ENCODE data around the gene IGSF11.

Gene IGSF11

DNA sequence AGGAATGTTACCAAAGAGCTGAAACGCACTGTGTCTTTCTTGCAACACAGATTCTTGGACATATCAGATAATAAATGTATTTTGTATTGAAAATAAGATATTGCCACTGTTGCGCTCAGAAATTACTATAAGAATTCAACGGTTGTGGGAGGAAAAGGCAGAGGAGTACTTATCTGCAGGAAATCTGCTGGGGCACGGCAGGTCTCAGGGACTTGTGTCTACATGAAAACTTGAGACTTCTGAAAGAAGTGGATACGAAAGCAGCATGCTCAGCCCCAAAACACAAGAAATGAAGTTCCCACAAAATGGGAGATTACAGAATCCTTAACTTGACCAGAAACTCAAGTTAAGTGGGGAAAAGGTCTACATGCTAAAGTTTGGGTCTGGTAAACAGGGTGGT is 86.5 kb downstream of the IGSF11 start:
- no peak for DNase-seq (ENCODE audit: low read depth)

DNA sequence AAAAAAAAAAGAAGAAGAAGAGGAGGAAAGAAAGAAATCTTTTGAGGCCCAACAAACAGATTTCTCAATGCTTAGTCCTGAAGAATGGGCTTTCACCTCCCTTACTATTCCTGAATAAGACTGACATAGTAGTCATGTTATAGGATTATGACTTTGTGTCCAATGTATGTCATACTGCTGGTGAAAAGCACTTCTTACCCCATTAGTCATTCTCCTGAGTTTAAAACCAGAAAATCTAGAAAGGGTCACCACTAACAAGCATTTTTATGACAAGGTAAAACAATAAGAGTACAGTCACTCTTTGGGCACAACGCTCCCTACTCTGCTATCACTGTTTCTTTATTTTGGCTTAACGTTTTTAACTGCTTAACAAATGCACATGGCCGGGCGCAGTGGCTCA is 88.2 kb downstream of the IGSF11 start:
- DNase-seq (ENCODE audit: low read depth), result no peak

DNA sequence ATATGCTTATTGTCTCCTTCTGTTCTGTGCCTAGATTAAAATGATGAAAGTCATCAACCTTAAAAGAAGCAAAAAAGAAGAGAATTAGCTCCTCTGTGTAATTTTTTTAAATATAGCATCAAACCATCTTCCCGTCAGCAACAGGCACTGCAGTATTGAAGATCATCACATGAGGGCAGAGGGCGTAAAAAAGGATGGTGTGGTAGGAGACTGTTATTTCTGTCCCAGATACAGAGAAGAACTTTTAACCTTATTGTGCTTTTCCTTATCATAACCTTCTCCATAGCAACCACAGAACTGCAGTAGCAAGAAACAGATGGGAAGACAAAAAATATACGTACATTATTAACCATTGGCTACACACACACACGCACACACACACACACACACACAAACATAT is 88.8 kb downstream of the IGSF11 start:
- no peak for DNase-seq (ENCODE audit: low read depth)

DNA sequence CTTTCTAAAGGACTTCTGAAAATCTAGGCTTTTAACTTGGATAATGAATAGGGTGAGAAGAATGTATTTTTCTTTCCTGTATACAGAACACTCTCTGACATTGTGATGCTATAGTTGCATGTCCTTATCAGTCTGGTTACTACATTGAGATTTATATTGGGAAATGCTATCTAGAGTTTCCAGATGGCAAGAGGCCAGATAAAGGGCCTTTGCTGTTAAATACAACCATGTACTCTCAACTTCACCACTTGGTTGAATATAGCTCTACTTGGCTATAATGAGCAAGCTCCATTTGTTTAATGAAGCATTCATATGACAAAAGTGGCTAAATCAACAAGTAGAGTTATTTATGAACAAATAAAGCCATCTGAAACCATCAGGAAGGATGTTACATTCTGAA is 91.0 kb downstream of the IGSF11 start:
- no peak for DNase-seq (ENCODE audit: low read depth)

DNA sequence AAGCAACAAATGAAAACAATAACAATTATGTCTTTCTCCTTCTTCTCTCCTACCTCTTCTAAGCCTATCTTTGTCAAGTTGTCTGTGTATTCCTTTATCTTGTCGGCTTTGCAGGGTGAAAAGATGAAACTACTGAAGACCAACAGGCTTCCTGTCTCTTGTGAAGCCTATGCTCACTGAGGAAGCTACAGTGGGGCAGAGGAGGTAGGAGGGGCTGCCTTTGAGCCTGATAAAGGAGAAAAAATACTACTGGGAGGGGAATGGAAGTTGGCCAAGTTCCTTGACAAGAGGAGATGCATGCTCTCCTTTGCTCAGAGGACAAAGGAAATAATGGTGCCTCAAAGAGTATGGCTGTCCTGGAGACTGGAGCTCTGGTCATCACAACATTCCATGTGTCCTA is 92.0 kb downstream of the IGSF11 start:
- no peak for DNase-seq (ENCODE audit: low read depth)

DNA sequence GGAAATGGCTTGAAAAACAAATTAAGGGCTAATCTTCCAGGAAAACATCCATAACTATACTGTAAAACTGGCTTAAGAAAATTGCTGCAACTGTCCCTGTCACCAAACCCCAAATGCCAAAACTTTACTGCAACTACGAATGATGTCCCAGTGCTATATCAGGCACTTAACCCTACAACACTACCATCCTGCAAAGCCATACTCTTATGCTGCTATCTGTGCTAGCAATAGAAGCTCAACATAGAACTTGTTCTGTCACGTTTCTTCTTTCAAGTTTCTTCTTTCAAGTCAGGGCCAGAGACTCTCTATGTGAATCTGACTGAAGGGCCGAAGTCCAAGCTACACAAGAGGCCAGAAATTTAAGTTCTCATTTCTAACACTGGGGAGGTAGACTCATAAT is 92.5 kb downstream of the IGSF11 start:
- no peak for DNase-seq (ENCODE audit: low read depth)

DNA sequence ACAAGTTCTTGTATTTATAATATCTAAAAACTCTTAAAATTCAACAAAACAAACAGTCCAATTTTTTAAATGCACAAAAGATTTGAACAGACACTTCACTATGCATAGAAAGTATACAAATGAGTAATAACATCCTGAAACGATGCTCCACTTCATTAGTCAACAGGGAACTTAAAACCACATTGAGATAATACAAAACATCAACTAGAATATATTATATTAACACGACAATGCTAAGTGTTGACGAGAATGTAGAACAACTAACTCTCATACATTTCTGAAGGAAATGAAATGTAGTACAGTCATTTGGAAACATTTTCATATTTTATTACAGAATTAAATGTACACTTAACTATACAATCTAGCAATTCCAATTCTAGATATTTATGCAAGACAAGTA is 93.4 kb downstream of the IGSF11 start:
- DNase-seq (ENCODE audit: low read depth), result no peak

DNA sequence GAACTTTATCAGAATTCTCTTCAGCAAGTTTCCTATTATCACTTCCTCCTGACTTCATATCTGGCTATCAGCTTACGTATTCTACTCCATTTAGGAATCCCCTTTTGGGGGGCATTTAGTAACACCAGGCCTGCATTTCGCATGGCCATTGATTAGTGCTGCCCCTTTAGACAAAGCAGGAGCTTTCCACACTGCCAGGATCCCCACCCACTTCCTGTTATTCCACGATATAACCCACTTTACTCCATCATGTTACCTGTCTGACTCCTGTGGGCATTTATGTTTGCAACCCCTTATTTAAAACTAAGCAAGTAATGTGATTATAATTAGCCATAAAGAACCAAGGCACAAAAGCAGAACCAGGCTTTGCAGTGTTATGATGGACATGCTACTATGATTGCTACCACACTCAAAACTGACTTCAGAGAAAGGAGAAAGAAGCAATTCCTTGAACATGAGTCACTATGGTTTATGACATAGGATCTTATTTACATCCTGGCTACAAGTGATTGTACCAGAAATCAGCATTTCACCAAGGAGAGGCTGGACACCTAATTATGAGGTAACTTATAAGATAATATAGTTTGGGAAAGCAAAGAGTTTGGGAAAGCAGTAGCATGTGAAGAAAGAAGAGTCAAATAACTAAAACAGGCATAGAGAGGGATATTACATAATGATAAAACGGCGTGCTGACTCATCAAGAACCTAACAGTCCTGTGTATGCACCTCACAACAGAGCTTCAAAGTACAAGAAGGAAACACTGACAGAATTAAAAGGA is 96.3 kb downstream of the IGSF11 start:
- DNase-seq (ENCODE audit: low read depth), result no peak

DNA sequence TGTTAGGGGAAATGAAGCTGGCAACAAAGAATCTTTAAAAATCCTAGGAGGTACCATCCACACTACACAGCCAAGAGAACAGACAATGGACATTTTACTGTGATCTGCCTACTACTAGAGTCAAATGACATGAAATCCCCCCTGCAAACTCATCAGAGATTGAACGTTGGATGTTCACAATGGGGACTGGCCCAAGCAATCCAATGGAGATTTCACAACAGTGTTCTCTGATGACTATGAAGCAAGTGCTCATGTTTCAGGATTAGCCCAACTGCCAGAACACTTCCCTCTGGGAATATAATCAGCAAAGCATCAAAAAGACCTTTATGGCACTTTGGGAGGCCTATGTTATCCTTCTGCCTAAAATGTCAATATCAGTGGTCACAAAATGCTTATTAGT is 97.8 kb downstream of the IGSF11 start:
- no peak for DNase-seq (ENCODE audit: low read depth)

DNA sequence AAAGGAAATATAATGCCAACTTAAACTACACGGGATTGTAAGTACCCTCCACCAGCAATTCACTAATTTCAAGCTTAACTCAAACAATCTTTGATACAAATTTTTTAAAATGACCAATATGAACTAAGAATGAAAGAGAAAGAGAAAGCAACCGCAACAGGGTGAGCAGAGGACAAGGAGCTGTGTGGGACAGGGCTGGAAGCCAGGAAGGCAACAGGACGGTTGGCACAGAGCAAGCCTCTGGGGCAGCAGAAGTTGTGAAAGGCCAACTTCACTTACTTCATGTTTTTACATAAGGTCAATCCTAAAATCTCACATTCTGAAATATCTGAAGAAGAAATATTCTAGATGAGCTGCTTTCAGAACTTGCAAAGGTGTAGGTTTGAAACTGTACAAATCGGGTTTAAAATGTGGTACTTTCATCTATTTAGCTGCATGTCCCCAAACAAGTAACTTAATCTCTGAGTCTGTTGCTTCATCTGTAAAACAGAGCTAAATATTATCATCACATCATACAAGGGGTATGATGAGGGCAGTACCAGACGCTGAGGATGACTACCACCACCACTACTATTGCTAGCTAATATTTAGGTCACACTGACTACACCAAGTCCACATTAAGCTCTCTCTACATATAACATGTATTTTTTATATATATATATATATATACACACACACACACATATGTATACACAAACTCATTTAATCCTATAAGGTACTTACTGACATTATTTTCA is 101.7 kb downstream of the IGSF11 start:
- no peak for DNase-seq (ENCODE audit: low read depth)

DNA sequence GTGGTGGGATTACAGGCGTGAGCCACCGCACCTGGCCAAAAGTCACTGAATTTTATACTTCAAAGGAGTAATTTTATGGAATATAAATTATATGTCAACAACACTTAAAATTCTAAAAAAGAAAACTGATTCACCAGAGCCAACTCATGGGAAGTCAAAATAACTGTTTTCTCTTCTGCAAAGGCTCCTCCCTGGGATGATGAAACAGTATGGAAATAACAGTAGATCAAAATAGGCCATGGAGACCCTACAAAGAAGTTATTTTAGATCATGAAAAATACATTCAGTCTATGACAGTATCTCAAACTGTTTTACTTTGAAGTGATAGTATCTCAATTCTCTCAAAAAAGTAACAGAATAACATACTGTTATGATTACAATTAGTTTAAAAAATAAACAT is 102.7 kb downstream of the IGSF11 start:
- no peak for DNase-seq (ENCODE audit: low read depth)

DNA sequence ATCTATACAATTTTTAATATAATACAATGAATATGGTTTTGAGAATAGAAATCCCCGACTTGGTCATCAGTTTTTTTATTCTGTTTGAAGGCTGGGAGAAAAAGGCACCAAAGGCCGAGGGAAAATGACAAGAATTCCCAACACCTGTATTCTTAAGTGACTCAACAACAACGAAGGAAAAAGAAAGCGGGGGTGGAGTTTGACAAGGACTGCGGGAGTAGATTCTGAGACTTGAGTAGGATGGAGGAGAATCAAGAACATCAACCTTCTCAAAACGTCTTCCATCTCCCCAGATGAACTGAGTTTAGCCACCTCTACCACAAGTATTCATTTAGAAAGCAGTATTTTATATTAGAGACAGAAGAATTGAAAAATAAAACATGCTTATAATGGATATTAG is 107.2 kb downstream of the IGSF11 start:
- no peak for DNase-seq (ENCODE audit: low read depth)

DNA sequence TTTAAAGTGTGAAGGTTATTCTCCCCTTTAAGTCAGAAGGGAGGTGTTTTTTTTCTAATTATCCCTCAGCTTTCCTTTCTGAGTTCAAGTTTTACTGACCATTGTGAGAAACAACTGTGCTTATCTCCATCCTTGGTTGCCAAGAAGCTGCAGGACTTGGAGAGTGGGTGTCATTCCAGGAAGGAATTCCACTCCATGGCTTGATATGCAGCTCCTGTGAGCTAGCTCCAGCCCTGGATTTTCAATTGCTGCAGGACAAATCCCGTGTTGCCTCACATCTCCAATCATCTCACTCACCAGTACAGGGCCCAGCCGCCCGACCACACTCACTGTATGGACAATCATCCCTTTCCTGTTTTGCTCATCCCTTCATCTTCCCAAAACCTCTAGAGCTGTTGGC is 122.5 kb downstream of the IGSF11 start:
- DNase-seq (ENCODE audit: low read depth), result no peak

DNA sequence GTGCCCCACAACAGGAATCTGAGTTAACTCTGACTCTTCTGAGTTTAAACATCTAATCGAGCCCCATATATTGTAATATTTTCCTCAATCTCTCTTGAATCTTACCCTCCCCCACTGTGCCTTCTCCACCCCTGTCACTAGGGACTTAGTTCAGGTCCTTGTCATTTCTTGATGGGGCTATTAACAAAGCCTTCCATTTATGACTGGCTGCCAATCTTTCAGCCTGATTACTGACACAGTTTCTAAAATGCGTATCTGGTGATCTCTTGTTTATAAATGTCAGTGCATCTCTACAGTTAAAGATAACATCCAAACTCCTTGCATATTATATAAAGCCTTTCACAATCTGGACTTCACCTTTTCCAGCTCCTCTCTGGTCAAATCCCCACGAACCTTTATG is 124.3 kb downstream of the IGSF11 start:
- DNase-seq (ENCODE audit: low read depth), result no peak

DNA sequence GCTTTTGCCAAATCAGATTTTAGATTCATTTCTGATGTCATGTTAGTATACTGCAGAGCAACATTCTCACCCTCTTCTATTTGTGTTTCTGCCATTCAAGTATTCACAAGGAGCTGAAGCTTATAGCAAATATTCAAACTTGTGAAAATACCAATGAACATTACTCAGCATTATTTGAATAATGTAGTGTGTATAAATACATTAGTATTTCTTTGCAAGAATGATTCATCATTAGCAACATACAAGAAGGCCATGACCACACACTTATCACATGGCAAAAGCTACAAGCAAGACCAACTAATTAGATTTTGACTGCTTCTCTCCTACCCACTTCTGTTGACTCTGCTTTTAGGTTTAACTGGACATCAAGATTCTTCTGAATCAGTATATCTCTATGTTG is 124.9 kb downstream of the IGSF11 start:
- no peak for DNase-seq (ENCODE audit: low read depth)

DNA sequence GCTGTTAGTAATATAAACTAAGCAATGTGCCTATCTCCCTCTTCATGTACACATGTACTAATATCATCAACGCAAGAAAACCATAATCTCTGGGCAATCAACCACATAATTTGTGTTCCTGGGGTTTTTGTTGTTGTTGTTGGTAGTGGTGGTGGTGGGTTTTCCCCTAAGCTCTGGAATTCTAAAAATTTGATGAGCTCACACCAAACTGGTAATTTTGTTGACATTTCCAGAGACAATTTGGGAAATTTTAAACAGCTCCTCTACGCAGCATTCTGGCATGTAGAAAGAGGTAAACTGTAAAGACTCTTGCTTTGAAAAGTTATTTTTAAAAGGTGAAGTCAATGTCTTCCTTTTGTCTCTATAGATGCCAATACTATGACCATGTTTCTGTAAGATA is 126.7 kb downstream of the IGSF11 start:
- DNase-seq (ENCODE audit: low read depth), result no peak

DNA sequence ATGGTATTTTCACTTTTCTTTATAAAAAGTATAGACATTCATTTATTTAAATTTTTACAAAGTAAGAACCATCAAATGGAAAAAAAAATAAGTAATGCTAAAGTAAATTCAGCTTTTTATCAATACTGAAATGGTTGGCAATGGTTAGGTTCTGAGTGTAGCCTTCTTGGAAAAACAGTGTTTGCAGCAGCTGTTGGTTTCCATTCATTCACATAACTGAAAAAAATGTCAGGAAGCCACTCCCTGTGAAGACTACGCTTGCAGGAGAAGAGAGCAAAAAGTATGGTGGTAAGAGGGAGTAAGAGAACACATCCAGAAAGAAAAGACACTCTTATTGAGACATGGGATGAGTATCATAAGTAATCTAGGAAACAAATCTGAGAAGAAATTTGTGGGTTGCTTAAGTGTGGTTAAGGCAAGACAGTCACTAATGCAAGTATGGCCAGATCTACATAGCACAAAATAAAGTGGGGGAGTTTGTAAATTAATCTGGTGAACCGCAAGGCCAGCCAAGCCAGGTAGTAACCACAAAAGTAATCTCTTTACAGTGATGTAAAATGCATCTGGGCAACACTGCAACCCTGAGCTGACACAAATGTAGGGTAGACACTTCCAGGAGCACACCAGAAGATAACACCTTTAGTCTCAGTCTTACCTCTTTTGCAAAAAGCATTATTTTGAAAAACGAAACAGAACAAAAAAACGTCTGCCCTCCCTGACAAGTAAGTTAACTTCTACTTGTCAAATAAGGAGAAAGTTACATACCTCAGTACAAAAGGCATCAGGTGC is 133.7 kb downstream of the IGSF11 start:
- DNase-seq (ENCODE audit: low read depth), result no peak

DNA sequence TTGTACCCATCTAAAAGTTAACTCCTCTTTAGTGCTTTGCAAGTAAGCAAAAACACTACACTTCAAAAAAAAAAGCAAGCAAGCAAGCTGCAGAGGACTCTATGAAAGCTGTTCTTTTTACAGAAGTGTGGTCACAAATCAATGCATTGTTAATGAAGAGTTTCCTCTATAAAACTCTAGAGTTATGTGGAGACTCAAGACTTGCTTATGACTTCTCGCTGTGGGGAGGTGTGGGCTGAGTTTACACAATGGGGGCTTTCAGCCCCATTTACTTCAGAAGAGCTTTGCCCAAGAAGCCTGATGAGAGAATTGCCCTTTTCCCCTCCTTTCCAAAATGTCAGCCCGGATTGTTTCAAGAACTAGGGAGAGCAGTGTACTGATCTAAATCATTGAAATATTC is 144.4 kb downstream of the IGSF11 start:
- no peak for DNase-seq (ENCODE audit: low read depth)

DNA sequence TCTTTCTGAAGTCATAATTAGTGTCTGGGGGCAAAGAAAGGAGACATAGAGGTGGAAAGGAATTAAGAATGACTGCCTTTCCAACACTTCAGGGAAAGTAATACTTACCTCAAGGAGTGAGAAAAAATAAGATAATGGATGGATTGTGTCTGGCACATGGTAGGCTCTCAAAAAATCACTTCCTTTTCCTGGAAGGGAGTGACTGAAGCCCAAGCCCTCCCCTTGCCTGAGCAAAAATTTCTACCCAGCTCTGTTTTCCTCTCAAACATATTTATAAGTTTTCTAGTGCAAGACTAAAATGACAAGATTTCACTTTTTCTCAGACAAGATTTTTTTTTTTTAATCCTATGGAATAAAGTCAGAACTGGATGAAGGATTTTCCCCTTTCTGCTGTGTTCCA is 145.0 kb downstream of the IGSF11 start:
- DNase-seq (ENCODE audit: low read depth), result no peak

DNA sequence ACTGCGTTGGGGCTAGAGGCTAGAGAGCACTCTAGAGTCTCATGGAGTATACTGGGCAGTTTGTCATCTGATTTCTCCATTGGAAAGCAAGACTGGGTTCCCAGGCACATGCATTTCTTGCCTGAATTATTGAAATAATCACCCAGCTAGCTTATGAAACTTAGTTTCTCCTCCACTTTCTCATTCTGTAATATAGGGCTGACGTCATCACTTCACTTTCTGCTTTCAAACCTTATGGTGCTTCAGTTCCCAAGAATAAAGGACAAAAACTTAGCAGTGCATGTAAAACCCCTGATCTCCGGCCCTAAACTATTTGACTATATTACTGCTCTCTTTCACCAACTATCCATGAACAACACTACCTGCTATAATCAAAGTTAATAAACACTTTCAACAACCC is 147.9 kb downstream of the IGSF11 start:
- no peak for DNase-seq (ENCODE audit: low read depth)

DNA sequence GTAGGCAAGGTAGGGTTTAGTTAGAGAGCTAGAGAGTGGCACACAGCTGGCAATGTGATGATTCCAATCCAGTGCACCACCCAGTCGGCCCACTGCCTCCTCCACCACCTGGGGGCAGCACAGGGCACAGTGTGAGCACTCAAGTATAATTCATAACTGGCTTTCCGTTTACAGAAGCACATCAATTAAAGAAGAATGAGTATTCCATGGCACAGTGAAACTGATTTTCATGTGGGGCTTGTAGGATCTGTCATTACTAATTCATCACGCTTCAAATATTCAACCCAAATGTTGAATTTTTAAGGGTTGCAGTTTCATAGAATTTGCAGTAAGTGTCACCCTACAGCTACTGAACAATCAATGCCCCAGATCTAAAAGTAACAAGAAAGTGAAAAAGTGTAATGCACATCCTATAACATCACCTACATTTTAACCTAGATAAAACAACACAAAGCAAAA is 149.9 kb downstream of the IGSF11 start:
- DNase-seq (ENCODE audit: low read depth), result peak; percentile 68

DNA sequence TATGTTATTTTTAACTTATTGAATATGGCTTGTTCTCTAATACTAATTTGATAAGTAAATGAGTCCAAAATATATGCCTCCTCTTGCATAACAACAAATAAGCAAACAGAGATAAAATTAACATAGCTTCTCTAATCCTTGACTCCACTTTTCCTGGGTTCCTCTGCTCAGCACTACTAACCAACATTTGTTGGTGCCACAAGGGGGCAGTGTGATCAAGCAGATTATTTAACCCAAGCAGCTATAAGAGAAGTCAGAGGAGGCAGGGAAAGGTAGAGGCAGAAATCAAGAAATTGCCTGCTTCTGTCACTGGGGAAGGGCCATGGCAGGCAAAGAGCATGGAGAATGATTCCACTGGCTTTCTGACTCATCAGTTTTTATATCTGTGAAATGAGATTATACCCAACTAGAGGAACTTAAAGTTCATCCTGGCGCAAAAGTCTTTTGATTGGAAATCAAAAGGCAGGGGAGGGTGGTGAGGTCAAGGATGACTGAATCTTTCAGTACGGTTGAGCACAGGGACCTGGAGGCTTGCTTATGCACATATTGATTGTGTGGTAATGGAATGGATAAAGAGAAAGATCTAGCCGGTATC is 152.2 kb downstream of the IGSF11 start:
- peak; percentile 48 for DNase-seq (ENCODE audit: low read depth)

DNA sequence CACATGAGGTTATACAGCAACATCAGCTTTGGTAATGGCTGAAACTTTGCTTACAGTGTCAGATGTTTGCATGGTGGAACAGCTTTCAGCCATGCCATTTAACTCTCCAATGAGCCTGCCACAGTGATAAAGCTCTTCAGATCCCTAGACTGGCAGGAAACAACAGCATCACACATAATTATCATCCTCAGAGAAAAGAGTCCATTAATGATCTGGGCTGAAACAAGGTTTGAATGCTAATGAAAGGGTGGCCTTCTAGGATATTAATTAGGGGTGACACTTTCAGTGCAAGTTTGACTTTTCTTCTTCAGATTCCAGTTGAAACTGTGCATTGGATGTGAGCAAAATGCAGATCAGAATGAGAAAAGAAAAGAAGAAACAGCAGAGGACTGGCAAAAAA is 166.6 kb downstream of the IGSF11 start:
- no peak for DNase-seq (ENCODE audit: low read depth)

Data from activated T-cell treated with anti-CD3 and anti-CD28 coated beads for 48 hours (primary cell).